HEK293 (cell line): ENCODE data around the gene TBP.
"Not testable (repeated sequence)": the region's sequence is repeated elsewhere in the genome, so short reads cannot be mapped to it uniquely, and the experiment has no call there.

Experiments used
- CTCF ChIA-PET: fragments of 350-600 bp; formaldehyde crosslinking; extraction: SDS; loops from one replicate; lab custom pipeline; 2021; ENCODE audit warnings: antibody characterized with exemption; lab: Yijun Ruan, JAX
- POLR2A ChIA-PET: fragments of 300-600 bp; formaldehyde crosslinking; extraction: SDS; loops from one replicate; lab custom pipeline; 2020; ENCODE audit warnings: antibody characterized with exemption, inconsistent platforms; lab: Yijun Ruan, JAX
- H3K27ac ChIP-seq: fragments of 200-500 bp; sonication (Bioruptor generic); 2 replicates; pipeline ENCODE4 v1.5.1; 2014; ENCODE audit warnings: low read depth, low read length, control low read depth, inconsistent platforms; ENCODE audit errors: extremely low read depth
- H3K36me3 ChIP-seq, 2 experiments: fragments of 200-500 bp in 1 of 2; sonication (Bioruptor generic) in 1 of 2; 1 replicate in 1 of 2; 2 replicates in 1 of 2; pipeline ENCODE4 v1.5.1; 2014 to 2017; ENCODE audit warnings: inconsistent platforms in 2 of 2, low read length in 2 of 2; ENCODE audit not compliant: control insufficient read depth in 2 of 2, insufficient read depth in 1 of 2
- H3K4me1 ChIP-seq: fragments of 200-500 bp; sonication (Bioruptor generic); 2 replicates; pipeline ENCODE4 v1.5.1; 2014; ENCODE audit warnings: mild to moderate bottlenecking, low read length, inconsistent platforms; ENCODE audit not compliant: control insufficient read depth, insufficient read depth
- H3K4me3 ChIP-seq: 2 replicates; pipeline ENCODE4 v1.5.1; 2011; ENCODE audit warnings: low read depth, mild to moderate bottlenecking, control low read depth, low read length, moderate library complexity
- H3K9me3 ChIP-seq: fragments of 200-500 bp; sonication (Bioruptor generic); 2 replicates; pipeline ENCODE4 v1.5.1; 2014; ENCODE audit warnings: low read depth, low read length, inconsistent platforms; ENCODE audit not compliant: control insufficient read depth, insufficient read depth
- CTCF ChIP-seq: fragments of 450-650 bp; formaldehyde crosslinking; IDR thresholded peaks from 2 replicates; pipeline ENCODE4 v1.5.1; 2016; ENCODE audit warnings: missing biosample characterization, missing genetic modification characterization
- ZBTB17 ChIP-seq: fragments of 450-650 bp; formaldehyde crosslinking; IDR thresholded peaks from 2 replicates; pipeline ENCODE4 v1.5.1; 2016; ENCODE audit warnings: missing biosample characterization, missing genetic modification characterization
- ZBTB26 ChIP-seq: fragments of 450-650 bp; formaldehyde crosslinking; optimal IDR thresholded peaks from 2 replicates; pipeline ENCODE3; 2016; ENCODE audit warnings: missing biosample characterization, mild to moderate bottlenecking, missing genetic modification characterization
- ZNF2 ChIP-seq: fragments of 450-650 bp; formaldehyde crosslinking; IDR thresholded peaks from 2 replicates; pipeline ENCODE4 v1.5.1; 2016; ENCODE audit warnings: missing biosample characterization, missing genetic modification characterization
- ZNF335 ChIP-seq: fragments of 450-650 bp; formaldehyde crosslinking; conservative IDR thresholded peaks from 2 replicates; pipeline ENCODE4 v1.5.1; 2016; ENCODE audit warnings: missing biosample characterization, missing genetic modification characterization
- ZNF610 ChIP-seq: fragments of 450-650 bp; formaldehyde crosslinking; IDR thresholded peaks from 2 replicates; pipeline ENCODE4 v1.5.1; 2016; ENCODE audit warnings: missing biosample characterization, missing genetic modification characterization, borderline replicate concordance
- TF ChIP-seq, protein P1 (sequence below): fragments of 450-650 bp; formaldehyde crosslinking; conservative IDR thresholded peaks from 2 replicates; pipeline ENCODE4 v1.5.1; 2016; ENCODE audit warnings: low read depth, missing biosample characterization, missing genetic modification characterization

Gene TBP

GRCh38 chr6:170605574-170606259 lies 51.5 kb downstream of the TBP start:
- POLR2A ChIA-PET, result no interaction called here
- Histone ChIP-seq H3K9me3 (no peaks in the 10 kb centered on the region), H3K27ac (no peak overlapping the region), H3K4me3 (no peak overlapping the region), H3K36me3 (no peaks in the 10 kb centered on the region)
- no peak for TF ChIP-seq ZNF610 (tag by site-specific recombination)
- TF ChIP-seq, all 188 proteins: peak for 0
- no peaks in the 10 kb centered on the region for H3K4me1 ChIP-seq
- CTCF ChIA-PET, result no interaction called here

- H3K36me3 ChIP-seq, H3K9me3 ChIP-seq, POLR2A ChIA-PET, H3K4me1 ChIP-seq, H3K27ac ChIP-seq, H3K4me3 ChIP-seq: not testable (repeated sequence)
- TF ChIP-seq CTCF, result 0 out of 2 replicates have a peak, but pooled peaks have one; percentile 39
- CTCF ChIA-PET, result interaction anchor here (0.6 kb wide), 1 partner anchor 1368 kb away, joined by 4 read pairs; no protein-coding TSS in a partner anchor
These were observed 55.1 kb downstream of the TBP start for GRCh38 chr6:170609225-170609624.

- H3K9me3 ChIP-seq, H3K4me1 ChIP-seq, POLR2A ChIA-PET, H3K36me3 ChIP-seq, CTCF ChIA-PET, H3K27ac ChIP-seq: not testable (repeated sequence)
- peak overlapping the region; percentile 25 for H3K4me3 ChIP-seq
- peak; percentile 56 for TF ChIP-seq ZNF335
- peak; percentile 78 for TF ChIP-seq ZBTB17 (tag by site-specific recombination)
- TF ChIP-seq ZNF2 (tag by site-specific recombination), result 0 out of 2 replicates have a peak, but pooled peaks have one; percentile 22
- TF ChIP-seq, protein P1, sequence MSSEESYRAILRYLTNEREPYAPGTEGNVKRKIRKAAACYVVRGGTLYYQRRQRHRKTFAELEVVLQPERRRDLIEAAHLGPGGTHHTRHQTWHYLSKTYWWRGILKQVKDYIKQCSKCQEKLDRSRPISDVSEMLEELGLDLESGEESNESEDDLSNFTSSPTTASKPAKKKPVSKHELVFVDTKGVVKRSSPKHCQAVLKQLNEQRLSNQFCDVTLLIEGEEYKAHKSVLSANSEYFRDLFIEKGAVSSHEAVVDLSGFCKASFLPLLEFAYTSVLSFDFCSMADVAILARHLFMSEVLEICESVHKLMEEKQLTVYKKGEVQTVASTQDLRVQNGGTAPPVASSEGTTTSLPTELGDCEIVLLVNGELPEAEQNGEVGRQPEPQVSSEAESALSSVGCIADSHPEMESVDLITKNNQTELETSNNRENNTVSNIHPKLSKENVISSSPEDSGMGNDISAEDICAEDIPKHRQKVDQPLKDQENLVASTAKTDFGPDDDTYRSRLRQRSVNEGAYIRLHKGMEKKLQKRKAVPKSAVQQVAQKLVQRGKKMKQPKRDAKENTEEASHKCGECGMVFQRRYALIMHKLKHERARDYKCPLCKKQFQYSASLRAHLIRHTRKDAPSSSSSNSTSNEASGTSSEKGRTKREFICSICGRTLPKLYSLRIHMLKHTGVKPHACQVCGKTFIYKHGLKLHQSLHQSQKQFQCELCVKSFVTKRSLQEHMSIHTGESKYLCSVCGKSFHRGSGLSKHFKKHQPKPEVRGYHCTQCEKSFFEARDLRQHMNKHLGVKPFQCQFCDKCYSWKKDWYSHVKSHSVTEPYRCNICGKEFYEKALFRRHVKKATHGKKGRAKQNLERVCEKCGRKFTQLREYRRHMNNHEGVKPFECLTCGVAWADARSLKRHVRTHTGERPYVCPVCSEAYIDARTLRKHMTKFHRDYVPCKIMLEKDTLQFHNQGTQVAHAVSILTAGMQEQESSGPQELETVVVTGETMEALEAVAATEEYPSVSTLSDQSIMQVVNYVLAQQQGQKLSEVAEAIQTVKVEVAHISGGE (tag by site-specific recombination), result peak; percentile 72
- TF ChIP-seq ZBTB26 (tag by site-specific recombination), result peak; percentile 77
These were observed 58.2 kb downstream of the TBP start for GRCh38 chr6:170612256-170612804.

GRCh38 chr6:170616020-170616554 lies 61.9 kb downstream of the TBP start:
- H3K4me3 ChIP-seq, H3K27ac ChIP-seq, CTCF ChIA-PET, H3K9me3 ChIP-seq, H3K36me3 ChIP-seq, POLR2A ChIA-PET, H3K4me1 ChIP-seq: not testable (repeated sequence)
